WTC11 (cell line): ENCODE data around the gene ANXA9. TPM values are rescaled to one million over a fixed set of nuclear protein-coding genes. Genes with fewer than 3 reads are reported as not detected.

Experiments
- ATAC-seq: fragments of 200-7000 bp; cut with Tn5 transposase; 2 replicates; pipeline ENCODE4 v1.10.0; 2021; ENCODE audit warnings: mild to moderate bottlenecking, moderate library complexity
- CTCF ChIA-PET: fragments of 300-600 bp; sonication (Branson Sonifier 250); formaldehyde crosslinking; loops from one replicate; lab custom pipeline; 2021; ENCODE audit warnings: antibody characterized with exemption; lab: Charles Lee
- POLR2A ChIA-PET: fragments of 350-600 bp; sonication (Branson Sonifier 250); formaldehyde crosslinking; loops from one replicate; lab custom pipeline; 2021; ENCODE audit warnings: antibody characterized with exemption; lab: Charles Lee
- DNase-seq: peaks from one replicate; pipeline ENCODE4 v3.0.0; 2021; ENCODE audit warnings: low spot score
- H3K27ac Mint-ChIP-seq: 2 replicates; pipeline ENCODE4 v1.8.0; 2021; ENCODE audit warnings: mixed read lengths
- H3K27me3 Mint-ChIP-seq: 2 replicates; pipeline ENCODE4 v1.8.0; 2021; ENCODE audit warnings: low read depth, mild to moderate bottlenecking, moderate library complexity, mixed read lengths
- H3K36me3 Mint-ChIP-seq: 2 replicates; pipeline ENCODE4 v1.8.0; 2021; ENCODE audit warnings: mixed read lengths
- H3K4me1 Mint-ChIP-seq: 2 replicates; pipeline ENCODE4 v1.8.0; 2022; ENCODE audit warnings: mixed read lengths
- H3K4me3 Mint-ChIP-seq: 2 replicates; pipeline ENCODE4 v1.8.0; 2021; ENCODE audit warnings: mild to moderate bottlenecking, moderate library complexity, mixed read lengths
- H3K9me3 Mint-ChIP-seq: 2 replicates; pipeline ENCODE4 v1.8.0; 2021; ENCODE audit warnings: mixed read lengths
- CBFB ChIP-seq: sonication (generic); formaldehyde crosslinking; IDR thresholded peaks from 2 replicates; pipeline ENCODE4 v1.8.1; 2022; ENCODE audit warnings: mild to moderate bottlenecking, low read depth, missing genetic modification reagents
- CREM ChIP-seq: sonication (generic); formaldehyde crosslinking; IDR thresholded peaks from 2 replicates; pipeline ENCODE4 v1.8.1; 2022; ENCODE audit warnings: mild to moderate bottlenecking, missing genetic modification reagents, moderate library complexity
- ETV6 ChIP-seq: sonication (generic); formaldehyde crosslinking; IDR thresholded peaks from 2 replicates; pipeline ENCODE4 v1.8.1; 2022; ENCODE audit warnings: mild to moderate bottlenecking, missing genetic modification reagents
- FOXP1 ChIP-seq: sonication (generic); formaldehyde crosslinking; IDR thresholded peaks from 2 replicates; pipeline ENCODE4 v1.8.0; 2022; ENCODE audit warnings: missing genetic modification reagents, mild to moderate bottlenecking, moderate library complexity, borderline replicate concordance
- GABPB1 ChIP-seq: sonication (generic); formaldehyde crosslinking; IDR thresholded peaks from 2 replicates; pipeline ENCODE4 v1.8.1; 2023; ENCODE audit warnings: mild to moderate bottlenecking, missing genetic modification reagents
- GTF2I ChIP-seq: fragments of 250-450 bp; sonication (Bioruptor Pico); conservative IDR thresholded peaks from 2 replicates; pipeline ENCODE4 v1.4.0; 2021; ENCODE audit warnings: mild to moderate bottlenecking
- MYBL2 ChIP-seq: sonication (generic); formaldehyde crosslinking; IDR thresholded peaks from 2 replicates; pipeline ENCODE4 v1.8.1; 2023; ENCODE audit warnings: mild to moderate bottlenecking, moderate library complexity, missing genetic modification reagents
- SP1 ChIP-seq: sonication (generic); formaldehyde crosslinking; conservative IDR thresholded peaks from 2 replicates; pipeline ENCODE4 v1.8.1; 2022; ENCODE audit warnings: missing genetic modification reagents
- ZNF219 ChIP-seq: sonication (generic); formaldehyde crosslinking; IDR thresholded peaks from 2 replicates; pipeline ENCODE4 v1.8.0; 2023; ENCODE audit warnings: missing genetic modification reagents, mild to moderate bottlenecking, borderline replicate concordance
- ZNF671 ChIP-seq: fragments of 250-450 bp; sonication (Bioruptor Pico); IDR thresholded peaks from 2 replicates; pipeline ENCODE4 v1.8.0; 2021; ENCODE audit warnings: mild to moderate bottlenecking
- total RNA-seq: library from RNA; stranded (reverse); gene quantifications from 3 replicates; pipeline ENCODE4 v1.2.3, GENCODE V29; 2021
- TF ChIP-seq, protein P1 (sequence below): fragments of 250-450 bp; sonication (Bioruptor Pico); IDR thresholded peaks from 2 replicates; pipeline ENCODE4 v1.9.0; 2021; ENCODE audit warnings: mild to moderate bottlenecking
- TF ChIP-seq, protein P2 (sequence below): sonication (generic); formaldehyde crosslinking; IDR thresholded peaks from 2 replicates; pipeline ENCODE4 v1.8.1; 2023; ENCODE audit warnings: mild to moderate bottlenecking, missing genetic modification reagents, moderate library complexity
- TF ChIP-seq, protein P3 (sequence below): sonication (generic); formaldehyde crosslinking; IDR thresholded peaks from 2 replicates; pipeline ENCODE4 v1.8.1; 2023; ENCODE audit warnings: mild to moderate bottlenecking, moderate library complexity, missing genetic modification reagents
- TF ChIP-seq, protein P4 (sequence below): sonication (generic); formaldehyde crosslinking; IDR thresholded peaks from 2 replicates; pipeline ENCODE4 v1.8.0; 2023; ENCODE audit warnings: missing genetic modification reagents, mild to moderate bottlenecking, borderline replicate concordance
- TF ChIP-seq, protein P5 (sequence below): sonication (generic); formaldehyde crosslinking; IDR thresholded peaks from 2 replicates; pipeline ENCODE4 v1.8.1; 2022; ENCODE audit warnings: mild to moderate bottlenecking, moderate library complexity, missing genetic modification reagents
- TF ChIP-seq, protein P6 (sequence below): sonication (generic); formaldehyde crosslinking; IDR thresholded peaks from 2 replicates; pipeline ENCODE4 v1.8.1; 2022; ENCODE audit warnings: low read depth, missing genetic modification reagents, borderline replicate concordance
- TF ChIP-seq, protein P7 (sequence below): sonication (generic); formaldehyde crosslinking; IDR thresholded peaks from 2 replicates; pipeline ENCODE4 v1.8.1; 2023; ENCODE audit warnings: mild to moderate bottlenecking, missing genetic modification reagents, borderline replicate concordance
- TF ChIP-seq, protein P8 (sequence below): sonication (generic); formaldehyde crosslinking; IDR thresholded peaks from 2 replicates; pipeline ENCODE4 v1.8.0; 2023; ENCODE audit warnings: missing genetic modification reagents
- TF ChIP-seq, protein P9 (sequence below): fragments of 250-450 bp; sonication (Bioruptor Pico); IDR thresholded peaks from 2 replicates; pipeline ENCODE4 v1.8.0; 2021; ENCODE audit warnings: mild to moderate bottlenecking

ANXA9 gene
- total RNA-seq, 1 experiment from 2014 or later: 1.6 TPM

DNA sequence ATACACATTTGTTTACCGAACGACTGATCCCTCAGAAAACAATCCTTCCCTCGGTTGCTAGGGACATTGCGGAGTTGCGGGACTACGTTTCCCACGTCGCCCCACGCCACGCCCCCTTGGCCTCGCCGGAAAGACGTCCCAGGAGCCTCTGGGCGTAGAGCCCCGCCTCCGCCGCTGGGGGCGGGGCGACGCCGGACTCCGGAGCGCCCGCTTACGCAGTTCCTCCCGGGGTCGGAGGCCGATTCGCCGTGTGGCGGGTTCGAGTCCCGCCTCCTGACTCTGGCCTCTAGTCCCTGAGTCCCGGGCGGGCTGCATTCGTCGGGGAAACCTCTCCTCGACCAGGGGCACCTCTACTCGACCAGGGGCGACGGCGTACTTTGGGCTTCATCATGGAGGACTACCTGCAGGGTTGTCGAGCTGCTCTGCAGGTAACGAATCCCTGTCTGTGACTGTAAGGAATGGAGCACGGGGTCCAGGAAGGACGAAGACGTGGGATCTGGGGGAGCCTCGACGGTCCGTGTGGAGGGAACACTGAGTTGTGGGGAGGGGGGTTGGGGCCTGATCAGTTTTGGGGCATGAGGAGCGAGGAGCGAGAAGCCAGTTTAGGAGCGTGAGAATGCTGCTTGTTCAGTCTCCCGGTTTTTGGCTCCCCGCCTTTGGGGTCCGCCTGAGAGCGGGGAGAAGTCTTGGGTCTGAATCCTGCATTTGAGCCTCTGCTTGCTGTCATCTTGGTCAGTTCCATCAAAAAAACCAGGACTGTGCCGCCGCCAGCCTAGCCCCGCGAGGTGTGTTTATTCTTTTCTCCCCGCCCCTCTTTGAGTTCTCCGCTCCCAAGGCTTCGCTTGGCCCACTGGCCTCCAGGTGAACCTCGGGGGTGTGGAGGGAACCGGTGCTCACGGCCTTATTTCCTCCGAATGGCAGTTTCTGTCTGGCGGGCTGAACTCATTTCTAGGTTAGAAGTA, 26.4 kb downstream of the ANXA9 start, which contains the start of gene PRUNE1:
TSS of gene PRUNE1 (plus strand) at position 206 of the 962 bp plus-strand sequence. CDS start at position 390, 184 bp downstream.
- H3K27ac Mint-ChIP-seq: peak within 1 kb of the TSS; percentile 99
- H3K4me1 Mint-ChIP-seq: peaks cover 38% of the 10 kb centered on the region
- no peaks in the 10 kb centered on the region for H3K9me3 Mint-ChIP-seq
- DNase-seq (peak; percentile 97), ATAC-seq (peak; percentile 76)
- CTCF ChIA-PET: interaction anchor here (0.6 to 1.0 kb wide), 2 partner anchors 16 to 40 kb away, joined by 3 to 4 read pairs; no protein-coding TSS in a partner anchor
- H3K36me3 Mint-ChIP-seq: no peaks in the 10 kb centered on the region
- peak within 1 kb of the TSS; percentile 94 for H3K4me3 Mint-ChIP-seq
- no peaks in the 10 kb centered on the region for H3K27me3 Mint-ChIP-seq
- POLR2A ChIA-PET: no interaction called here
- TF ChIP-seq, protein P1, sequence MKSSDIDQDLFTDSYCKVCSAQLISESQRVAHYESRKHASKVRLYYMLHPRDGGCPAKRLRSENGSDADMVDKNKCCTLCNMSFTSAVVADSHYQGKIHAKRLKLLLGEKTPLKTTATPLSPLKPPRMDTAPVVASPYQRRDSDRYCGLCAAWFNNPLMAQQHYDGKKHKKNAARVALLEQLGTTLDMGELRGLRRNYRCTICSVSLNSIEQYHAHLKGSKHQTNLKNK (CRISPR knock-in tag): no peak
- TF ChIP-seq, protein P2, sequence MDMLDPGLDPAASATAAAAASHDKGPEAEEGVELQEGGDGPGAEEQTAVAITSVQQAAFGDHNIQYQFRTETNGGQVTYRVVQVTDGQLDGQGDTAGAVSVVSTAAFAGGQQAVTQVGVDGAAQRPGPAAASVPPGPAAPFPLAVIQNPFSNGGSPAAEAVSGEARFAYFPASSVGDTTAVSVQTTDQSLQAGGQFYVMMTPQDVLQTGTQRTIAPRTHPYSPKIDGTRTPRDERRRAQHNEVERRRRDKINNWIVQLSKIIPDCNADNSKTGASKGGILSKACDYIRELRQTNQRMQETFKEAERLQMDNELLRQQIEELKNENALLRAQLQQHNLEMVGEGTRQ (CRISPR knock-in tag): no peak
- TF ChIP-seq MYBL2 (CRISPR knock-in tag): peak; percentile 48; the same call in 1 of the 2 replicates
- peak; percentile 99 for TF ChIP-seq SP1 (CRISPR knock-in tag)
- TF ChIP-seq GABPB1: peak; percentile 47; the same call in 1 of the 2 replicates
- no peak for TF ChIP-seq ZNF671 (CRISPR knock-in tag)
- TF ChIP-seq, protein P3, sequence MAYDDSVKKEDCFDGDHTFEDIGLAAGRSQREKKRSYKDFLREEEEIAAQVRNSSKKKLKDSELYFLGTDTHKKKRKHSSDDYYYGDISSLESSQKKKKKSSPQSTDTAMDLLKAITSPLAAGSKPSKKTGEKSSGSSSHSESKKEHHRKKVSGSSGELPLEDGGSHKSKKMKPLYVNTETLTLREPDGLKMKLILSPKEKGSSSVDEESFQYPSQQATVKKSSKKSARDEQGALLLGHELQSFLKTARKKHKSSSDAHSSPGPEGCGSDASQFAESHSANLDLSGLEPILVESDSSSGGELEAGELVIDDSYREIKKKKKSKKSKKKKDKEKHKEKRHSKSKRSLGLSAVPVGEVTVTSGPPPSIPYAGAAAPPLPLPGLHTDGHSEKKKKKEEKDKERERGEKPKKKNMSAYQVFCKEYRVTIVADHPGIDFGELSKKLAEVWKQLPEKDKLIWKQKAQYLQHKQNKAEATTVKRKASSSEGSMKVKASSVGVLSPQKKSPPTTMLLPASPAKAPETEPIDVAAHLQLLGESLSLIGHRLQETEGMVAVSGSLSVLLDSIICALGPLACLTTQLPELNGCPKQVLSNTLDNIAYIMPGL (CRISPR knock-in tag): peak; percentile 79; the same call in 1 of the 2 replicates
- TF ChIP-seq CBFB (CRISPR knock-in tag): no peak
- TF ChIP-seq, protein P4, sequence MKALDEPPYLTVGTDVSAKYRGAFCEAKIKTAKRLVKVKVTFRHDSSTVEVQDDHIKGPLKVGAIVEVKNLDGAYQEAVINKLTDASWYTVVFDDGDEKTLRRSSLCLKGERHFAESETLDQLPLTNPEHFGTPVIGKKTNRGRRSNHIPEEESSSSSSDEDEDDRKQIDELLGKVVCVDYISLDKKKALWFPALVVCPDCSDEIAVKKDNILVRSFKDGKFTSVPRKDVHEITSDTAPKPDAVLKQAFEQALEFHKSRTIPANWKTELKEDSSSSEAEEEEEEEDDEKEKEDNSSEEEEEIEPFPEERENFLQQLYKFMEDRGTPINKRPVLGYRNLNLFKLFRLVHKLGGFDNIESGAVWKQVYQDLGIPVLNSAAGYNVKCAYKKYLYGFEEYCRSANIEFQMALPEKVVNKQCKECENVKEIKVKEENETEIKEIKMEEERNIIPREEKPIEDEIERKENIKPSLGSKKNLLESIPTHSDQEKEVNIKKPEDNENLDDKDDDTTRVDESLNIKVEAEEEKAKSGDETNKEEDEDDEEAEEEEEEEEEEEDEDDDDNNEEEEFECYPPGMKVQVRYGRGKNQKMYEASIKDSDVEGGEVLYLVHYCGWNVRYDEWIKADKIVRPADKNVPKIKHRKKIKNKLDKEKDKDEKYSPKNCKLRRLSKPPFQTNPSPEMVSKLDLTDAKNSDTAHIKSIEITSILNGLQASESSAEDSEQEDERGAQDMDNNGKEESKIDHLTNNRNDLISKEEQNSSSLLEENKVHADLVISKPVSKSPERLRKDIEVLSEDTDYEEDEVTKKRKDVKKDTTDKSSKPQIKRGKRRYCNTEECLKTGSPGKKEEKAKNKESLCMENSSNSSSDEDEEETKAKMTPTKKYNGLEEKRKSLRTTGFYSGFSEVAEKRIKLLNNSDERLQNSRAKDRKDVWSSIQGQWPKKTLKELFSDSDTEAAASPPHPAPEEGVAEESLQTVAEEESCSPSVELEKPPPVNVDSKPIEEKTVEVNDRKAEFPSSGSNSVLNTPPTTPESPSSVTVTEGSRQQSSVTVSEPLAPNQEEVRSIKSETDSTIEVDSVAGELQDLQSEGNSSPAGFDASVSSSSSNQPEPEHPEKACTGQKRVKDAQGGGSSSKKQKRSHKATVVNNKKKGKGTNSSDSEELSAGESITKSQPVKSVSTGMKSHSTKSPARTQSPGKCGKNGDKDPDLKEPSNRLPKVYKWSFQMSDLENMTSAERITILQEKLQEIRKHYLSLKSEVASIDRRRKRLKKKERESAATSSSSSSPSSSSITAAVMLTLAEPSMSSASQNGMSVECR (CRISPR knock-in tag): 0 out of 2 replicates have a peak, but pooled peaks have one; percentile 67
- TF ChIP-seq, protein P5, sequence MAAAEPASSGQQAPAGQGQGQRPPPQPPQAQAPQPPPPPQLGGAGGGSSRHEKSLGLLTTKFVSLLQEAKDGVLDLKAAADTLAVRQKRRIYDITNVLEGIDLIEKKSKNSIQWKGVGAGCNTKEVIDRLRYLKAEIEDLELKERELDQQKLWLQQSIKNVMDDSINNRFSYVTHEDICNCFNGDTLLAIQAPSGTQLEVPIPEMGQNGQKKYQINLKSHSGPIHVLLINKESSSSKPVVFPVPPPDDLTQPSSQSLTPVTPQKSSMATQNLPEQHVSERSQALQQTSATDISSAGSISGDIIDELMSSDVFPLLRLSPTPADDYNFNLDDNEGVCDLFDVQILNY (CRISPR knock-in tag): peak; percentile 81; the same call in 1 of the 2 replicates
- TF ChIP-seq, protein P6, sequence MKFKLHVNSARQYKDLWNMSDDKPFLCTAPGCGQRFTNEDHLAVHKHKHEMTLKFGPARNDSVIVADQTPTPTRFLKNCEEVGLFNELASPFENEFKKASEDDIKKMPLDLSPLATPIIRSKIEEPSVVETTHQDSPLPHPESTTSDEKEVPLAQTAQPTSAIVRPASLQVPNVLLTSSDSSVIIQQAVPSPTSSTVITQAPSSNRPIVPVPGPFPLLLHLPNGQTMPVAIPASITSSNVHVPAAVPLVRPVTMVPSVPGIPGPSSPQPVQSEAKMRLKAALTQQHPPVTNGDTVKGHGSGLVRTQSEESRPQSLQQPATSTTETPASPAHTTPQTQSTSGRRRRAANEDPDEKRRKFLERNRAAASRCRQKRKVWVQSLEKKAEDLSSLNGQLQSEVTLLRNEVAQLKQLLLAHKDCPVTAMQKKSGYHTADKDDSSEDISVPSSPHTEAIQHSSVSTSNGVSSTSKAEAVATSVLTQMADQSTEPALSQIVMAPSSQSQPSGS (CRISPR knock-in tag): no peak
- peak; percentile 55; the same call in 1 of the 2 replicates for TF ChIP-seq ETV6 (CRISPR knock-in tag)
- TF ChIP-seq FOXP1 (CRISPR knock-in tag): peak; percentile 66; the same call in 1 of the 2 replicates
- peak; percentile 88 for TF ChIP-seq CREM
- TF ChIP-seq, protein P7, sequence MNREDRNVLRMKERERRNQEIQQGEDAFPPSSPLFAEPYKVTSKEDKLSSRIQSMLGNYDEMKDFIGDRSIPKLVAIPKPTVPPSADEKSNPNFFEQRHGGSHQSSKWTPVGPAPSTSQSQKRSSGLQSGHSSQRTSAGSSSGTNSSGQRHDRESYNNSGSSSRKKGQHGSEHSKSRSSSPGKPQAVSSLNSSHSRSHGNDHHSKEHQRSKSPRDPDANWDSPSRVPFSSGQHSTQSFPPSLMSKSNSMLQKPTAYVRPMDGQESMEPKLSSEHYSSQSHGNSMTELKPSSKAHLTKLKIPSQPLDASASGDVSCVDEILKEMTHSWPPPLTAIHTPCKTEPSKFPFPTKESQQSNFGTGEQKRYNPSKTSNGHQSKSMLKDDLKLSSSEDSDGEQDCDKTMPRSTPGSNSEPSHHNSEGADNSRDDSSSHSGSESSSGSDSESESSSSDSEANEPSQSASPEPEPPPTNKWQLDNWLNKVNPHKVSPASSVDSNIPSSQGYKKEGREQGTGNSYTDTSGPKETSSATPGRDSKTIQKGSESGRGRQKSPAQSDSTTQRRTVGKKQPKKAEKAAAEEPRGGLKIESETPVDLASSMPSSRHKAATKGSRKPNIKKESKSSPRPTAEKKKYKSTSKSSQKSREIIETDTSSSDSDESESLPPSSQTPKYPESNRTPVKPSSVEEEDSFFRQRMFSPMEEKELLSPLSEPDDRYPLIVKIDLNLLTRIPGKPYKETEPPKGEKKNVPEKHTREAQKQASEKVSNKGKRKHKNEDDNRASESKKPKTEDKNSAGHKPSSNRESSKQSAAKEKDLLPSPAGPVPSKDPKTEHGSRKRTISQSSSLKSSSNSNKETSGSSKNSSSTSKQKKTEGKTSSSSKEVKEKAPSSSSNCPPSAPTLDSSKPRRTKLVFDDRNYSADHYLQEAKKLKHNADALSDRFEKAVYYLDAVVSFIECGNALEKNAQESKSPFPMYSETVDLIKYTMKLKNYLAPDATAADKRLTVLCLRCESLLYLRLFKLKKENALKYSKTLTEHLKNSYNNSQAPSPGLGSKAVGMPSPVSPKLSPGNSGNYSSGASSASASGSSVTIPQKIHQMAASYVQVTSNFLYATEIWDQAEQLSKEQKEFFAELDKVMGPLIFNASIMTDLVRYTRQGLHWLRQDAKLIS (CRISPR knock-in tag): no peak
- TF ChIP-seq, protein P8, sequence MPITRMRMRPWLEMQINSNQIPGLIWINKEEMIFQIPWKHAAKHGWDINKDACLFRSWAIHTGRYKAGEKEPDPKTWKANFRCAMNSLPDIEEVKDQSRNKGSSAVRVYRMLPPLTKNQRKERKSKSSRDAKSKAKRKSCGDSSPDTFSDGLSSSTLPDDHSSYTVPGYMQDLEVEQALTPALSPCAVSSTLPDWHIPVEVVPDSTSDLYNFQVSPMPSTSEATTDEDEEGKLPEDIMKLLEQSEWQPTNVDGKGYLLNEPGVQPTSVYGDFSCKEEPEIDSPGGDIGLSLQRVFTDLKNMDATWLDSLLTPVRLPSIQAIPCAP (CRISPR knock-in tag): peak; percentile 47; the same call in 1 of the 2 replicates
- TF ChIP-seq, protein P9, sequence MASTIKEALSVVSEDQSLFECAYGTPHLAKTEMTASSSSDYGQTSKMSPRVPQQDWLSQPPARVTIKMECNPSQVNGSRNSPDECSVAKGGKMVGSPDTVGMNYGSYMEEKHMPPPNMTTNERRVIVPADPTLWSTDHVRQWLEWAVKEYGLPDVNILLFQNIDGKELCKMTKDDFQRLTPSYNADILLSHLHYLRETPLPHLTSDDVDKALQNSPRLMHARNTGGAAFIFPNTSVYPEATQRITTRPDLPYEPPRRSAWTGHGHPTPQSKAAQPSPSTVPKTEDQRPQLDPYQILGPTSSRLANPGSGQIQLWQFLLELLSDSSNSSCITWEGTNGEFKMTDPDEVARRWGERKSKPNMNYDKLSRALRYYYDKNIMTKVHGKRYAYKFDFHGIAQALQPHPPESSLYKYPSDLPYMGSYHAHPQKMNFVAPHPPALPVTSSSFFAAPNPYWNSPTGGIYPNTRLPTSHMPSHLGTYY (CRISPR knock-in tag): no peak
- no peak for TF ChIP-seq GTF2I (CRISPR knock-in tag)
- no peak for TF ChIP-seq ZNF219 (CRISPR knock-in tag)
